ENCODE data around the gene RNF212B. TPM values are rescaled to one million over a fixed set of nuclear protein-coding genes. Genes with fewer than 3 reads are reported as not detected.
A peak's percentile ranks its signal among the peaks of the same experiment; 100 is the strongest.
"Not testable (repeated sequence)": the region's sequence is repeated elsewhere in the genome, so short reads cannot be mapped to it uniquely, and the experiment has no call there.

The RNF212B gene
- total RNA-seq, 1 experiment from 2014 or later: 0.39 TPM

DNA sequence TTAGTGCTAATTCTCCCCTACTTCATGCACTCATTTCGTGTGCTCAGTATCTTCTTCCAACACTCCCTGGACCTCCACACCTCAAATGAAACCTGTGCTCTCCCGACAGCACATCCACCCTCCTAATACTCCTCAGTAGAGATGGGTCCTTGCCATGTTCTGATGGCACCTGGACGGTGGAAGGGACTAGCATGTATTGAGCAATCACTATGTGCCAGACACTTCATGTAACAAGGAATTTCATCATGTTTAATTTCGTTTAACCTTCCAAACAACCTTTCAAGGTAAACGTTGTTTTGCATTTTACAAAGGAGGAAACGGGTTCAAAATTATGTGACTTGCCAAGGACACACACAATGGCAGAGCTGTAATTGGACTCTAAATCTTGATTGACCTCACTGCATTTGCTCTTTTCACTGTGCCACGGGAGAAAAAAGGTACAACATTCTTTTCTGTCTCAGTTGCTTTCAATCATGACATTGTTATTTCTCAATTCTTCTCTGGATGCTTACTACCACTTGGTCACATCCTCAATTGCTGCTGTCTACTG is 42.1 kb upstream of the RNF212B start:
- Mint-ChIP-seq H3K36me3 (ENCODE audit: insufficient read depth in 1 of 3, low read depth in 3 of 3) (no peaks in the 10 kb centered on the region), H3K4me3 (no peak overlapping the region), H3K4me1 (peaks cover 27 to 31% of the 10 kb centered on the region in 2 experiments), H3K9me3 (no peaks in the 10 kb centered on the region), H3K27ac (no peak overlapping the region), H3K27me3 (ENCODE audit: low read depth) (no peaks in the 10 kb centered on the region)
- no peak overlapping the region for H2AFZ ChIP-seq (ENCODE audit: low read length)
- no peak overlapping the region for H4K91ac ChIP-seq (ENCODE audit: insufficient read length, low read depth, low read length)
- H3K79me1 ChIP-seq (ENCODE audit: insufficient read depth, low read depth, low read length, poor library complexity, severe bottlenecking): no peaks in the 10 kb centered on the region
- H3K4me1 ChIP-seq (ENCODE audit: insufficient read depth, low read length): peaks cover 5% of the 10 kb centered on the region
- DNase-seq: no peak
- H3K9me3 ChIP-seq (ENCODE audit: control insufficient read depth, low read depth, low read length): no peaks in the 10 kb centered on the region
- H3K23ac ChIP-seq (ENCODE audit: insufficient read length, low read depth, low read length): no peak overlapping the region
- no peak overlapping the region for H2BK20ac ChIP-seq (ENCODE audit: low read depth, low read length, poor library complexity, severe bottlenecking)
- H3K14ac ChIP-seq (ENCODE audit: insufficient read depth, low read length): no peak overlapping the region
- no peak overlapping the region for H2BK15ac ChIP-seq (ENCODE audit: low read depth, low read length)
- no CpG with 5 or more reads among the region's 7 CpGs for WGBS (ENCODE audit: extremely low coverage, insufficient read length, low lambda C conversion rate)
- H3T11ph ChIP-seq (ENCODE audit: low read length): no peak overlapping the region
- H3K79me2 ChIP-seq (ENCODE audit: insufficient read depth, low read length): no peaks in the 10 kb centered on the region
- no peak overlapping the region for H3K27ac ChIP-seq (ENCODE audit: insufficient read length, low read depth, low read length)
- no peak overlapping the region for H2AK5ac ChIP-seq (ENCODE audit: insufficient read length, low read length)
- no peak overlapping the region for H3K9ac ChIP-seq (ENCODE audit: extremely low read depth, insufficient read length, low read length)
- no peak overlapping the region for H3K18ac ChIP-seq (ENCODE audit: insufficient read length, low read depth, low read length)
- no peak overlapping the region for H4K5ac ChIP-seq (ENCODE audit: insufficient read length, low read depth, low read length)
- TF ChIP-seq, protein P1, sequence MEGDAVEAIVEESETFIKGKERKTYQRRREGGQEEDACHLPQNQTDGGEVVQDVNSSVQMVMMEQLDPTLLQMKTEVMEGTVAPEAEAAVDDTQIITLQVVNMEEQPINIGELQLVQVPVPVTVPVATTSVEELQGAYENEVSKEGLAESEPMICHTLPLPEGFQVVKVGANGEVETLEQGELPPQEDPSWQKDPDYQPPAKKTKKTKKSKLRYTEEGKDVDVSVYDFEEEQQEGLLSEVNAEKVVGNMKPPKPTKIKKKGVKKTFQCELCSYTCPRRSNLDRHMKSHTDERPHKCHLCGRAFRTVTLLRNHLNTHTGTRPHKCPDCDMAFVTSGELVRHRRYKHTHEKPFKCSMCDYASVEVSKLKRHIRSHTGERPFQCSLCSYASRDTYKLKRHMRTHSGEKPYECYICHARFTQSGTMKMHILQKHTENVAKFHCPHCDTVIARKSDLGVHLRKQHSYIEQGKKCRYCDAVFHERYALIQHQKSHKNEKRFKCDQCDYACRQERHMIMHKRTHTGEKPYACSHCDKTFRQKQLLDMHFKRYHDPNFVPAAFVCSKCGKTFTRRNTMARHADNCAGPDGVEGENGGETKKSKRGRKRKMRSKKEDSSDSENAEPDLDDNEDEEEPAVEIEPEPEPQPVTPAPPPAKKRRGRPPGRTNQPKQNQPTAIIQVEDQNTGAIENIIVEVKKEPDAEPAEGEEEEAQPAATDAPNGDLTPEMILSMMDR (conservative IDR thresholded peaks at IDR 0.05): no peak
- H3K4ac ChIP-seq (ENCODE audit: low read depth, low read length): no peak overlapping the region
- H3K27me3 ChIP-seq (ENCODE audit: insufficient read depth, low read length): no peaks in the 10 kb centered on the region
- no peak overlapping the region for H2BK5ac ChIP-seq (ENCODE audit: insufficient read length, low read length)
- no peaks in the 10 kb centered on the region for H4K20me1 ChIP-seq (ENCODE audit: control insufficient read depth, insufficient read depth, insufficient read length)
- H2BK120ac ChIP-seq (ENCODE audit: low read depth, low read length, poor library complexity, severe bottlenecking): no peak overlapping the region
- no peak overlapping the region for H3K4me2 ChIP-seq (ENCODE audit: insufficient read depth, insufficient read length, low read length)
- no peak overlapping the region for H2BK12ac ChIP-seq (ENCODE audit: insufficient read length, low read depth, low read length)
- H3K56ac ChIP-seq (ENCODE audit: insufficient read length, low read depth, low read length): no peak overlapping the region
- H4K8ac ChIP-seq (replicated peaks; ENCODE audit: insufficient read length, low read depth, low read length): no peak overlapping the region
- no peaks in the 10 kb centered on the region for H3K23me2 ChIP-seq (ENCODE audit: insufficient read length, low read depth, low read length, poor library complexity, severe bottlenecking)

DNA sequence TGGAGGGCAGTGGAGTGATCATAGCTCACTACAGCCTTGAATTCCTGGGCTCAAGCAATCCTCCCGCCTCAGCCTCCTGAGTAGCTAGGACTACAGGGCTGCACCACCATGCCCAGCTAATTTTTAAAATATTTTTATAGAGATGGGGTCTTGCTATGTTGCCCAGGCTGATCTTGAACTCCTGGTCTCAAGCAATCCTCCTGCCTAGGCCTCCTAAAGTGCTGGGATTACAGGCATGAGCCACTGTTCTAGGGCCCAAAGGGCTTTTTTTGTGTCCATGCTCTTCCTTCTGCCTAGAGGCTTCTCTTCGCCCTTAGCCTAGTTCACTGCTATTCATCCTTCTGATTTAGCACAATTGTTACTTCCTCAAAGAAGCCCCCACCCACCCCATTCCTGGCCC is 41.2 kb upstream of the RNF212B start:
- H3K14ac ChIP-seq (ENCODE audit: insufficient read depth, low read length): peak overlapping the region; percentile 70; the same call in 1 of the 2 replicates
- not testable (repeated sequence) for H2AK5ac ChIP-seq (ENCODE audit: insufficient read length, low read length); H3K4me2 ChIP-seq (ENCODE audit: insufficient read depth, insufficient read length, low read length); H2BK120ac ChIP-seq (ENCODE audit: low read depth, low read length, poor library complexity, severe bottlenecking); H3K4ac ChIP-seq (ENCODE audit: low read depth, low read length); H4K20me1 ChIP-seq (ENCODE audit: control insufficient read depth, insufficient read depth, insufficient read length); H3T11ph ChIP-seq (ENCODE audit: low read length); H4K8ac ChIP-seq (replicated peaks; ENCODE audit: insufficient read length, low read depth, low read length); H3K23me2 ChIP-seq (ENCODE audit: insufficient read length, low read depth, low read length, poor library complexity, severe bottlenecking); H4K91ac ChIP-seq (ENCODE audit: insufficient read length, low read depth, low read length); H4K5ac ChIP-seq (ENCODE audit: insufficient read length, low read depth, low read length); H3K56ac ChIP-seq (ENCODE audit: insufficient read length, low read depth, low read length); H3K79me1 ChIP-seq (ENCODE audit: insufficient read depth, low read depth, low read length, poor library complexity, severe bottlenecking); H2BK12ac ChIP-seq (ENCODE audit: insufficient read length, low read depth, low read length); H3K9me3 Mint-ChIP-seq; H3K9ac ChIP-seq (ENCODE audit: extremely low read depth, insufficient read length, low read length); H3K27me3 Mint-ChIP-seq (ENCODE audit: low read depth); H3K27me3 ChIP-seq (ENCODE audit: insufficient read depth, low read length); H3K36me3 Mint-ChIP-seq (ENCODE audit: insufficient read depth in 1 of 3, low read depth in 3 of 3); H3K4me1 ChIP-seq (ENCODE audit: insufficient read depth, low read length); H3K9me3 ChIP-seq (ENCODE audit: control insufficient read depth, low read depth, low read length); H2BK5ac ChIP-seq (ENCODE audit: insufficient read length, low read length); H2BK15ac ChIP-seq (ENCODE audit: low read depth, low read length); H3K27ac ChIP-seq (ENCODE audit: insufficient read length, low read depth, low read length); H3K79me2 ChIP-seq (ENCODE audit: insufficient read depth, low read length); H3K4me3 Mint-ChIP-seq; H2AFZ ChIP-seq (ENCODE audit: low read length); H2BK20ac ChIP-seq (ENCODE audit: low read depth, low read length, poor library complexity, severe bottlenecking); H3K23ac ChIP-seq (ENCODE audit: insufficient read length, low read depth, low read length); DNase-seq
- H3K18ac ChIP-seq (ENCODE audit: insufficient read length, low read depth, low read length): peak overlapping the region; percentile 79
- Mint-ChIP-seq H3K4me1 (peaks cover 27 to 31% of the 10 kb centered on the region in 2 experiments), H3K27ac (peak overlapping the region in 2 of 3 experiments; percentile 50 to 88; a peak in 2 of 7 replicates)
- no CpG with 5 or more reads among the region's 2 CpGs for WGBS (ENCODE audit: extremely low coverage, insufficient read length, low lambda C conversion rate)
